ENCODE results near the gene HSPB6.
"Not testable (repeated sequence)": the region's sequence is repeated elsewhere in the genome, so short reads cannot be mapped to it uniquely, and the experiment has no call there.

The HSPB6 gene

DNA sequence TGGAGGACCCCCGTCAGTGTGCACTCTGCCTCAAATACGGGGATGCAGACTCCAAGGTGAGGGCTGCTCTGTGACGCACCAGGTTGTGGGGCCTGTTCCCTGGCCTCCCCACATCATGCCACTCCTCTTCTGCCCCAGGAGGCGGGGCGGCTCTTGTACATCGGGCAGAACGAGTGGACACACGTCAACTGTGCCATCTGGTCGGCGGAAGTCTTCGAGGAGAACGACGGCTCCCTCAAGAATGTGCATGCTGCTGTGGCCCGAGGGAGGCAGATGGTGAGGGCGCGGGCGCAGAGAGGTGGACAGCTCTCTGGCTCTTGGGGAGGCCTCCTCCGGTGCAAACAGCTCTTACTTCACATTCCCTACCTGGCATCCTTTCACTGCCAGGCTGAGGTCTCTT lies 27.8 kb downstream of the HSPB6 start:
- peaks cover 100% of the 10 kb centered on the region for H3K36me3 Mint-ChIP-seq (ENCODE audit: low read depth)
- intact Hi-C loops (cut with micrococcal nuclease), result no loop called here
- no peaks in the 10 kb centered on the region for H3K9me3 Mint-ChIP-seq
- no peak overlapping the region for H3K4me3 Mint-ChIP-seq
- no peaks in the 10 kb centered on the region for H3K27me3 Mint-ChIP-seq
- H3K27ac Mint-ChIP-seq, result no peak overlapping the region
- H3K4me1 Mint-ChIP-seq (ENCODE audit: low read depth), result no peaks in the 10 kb centered on the region

DNA sequence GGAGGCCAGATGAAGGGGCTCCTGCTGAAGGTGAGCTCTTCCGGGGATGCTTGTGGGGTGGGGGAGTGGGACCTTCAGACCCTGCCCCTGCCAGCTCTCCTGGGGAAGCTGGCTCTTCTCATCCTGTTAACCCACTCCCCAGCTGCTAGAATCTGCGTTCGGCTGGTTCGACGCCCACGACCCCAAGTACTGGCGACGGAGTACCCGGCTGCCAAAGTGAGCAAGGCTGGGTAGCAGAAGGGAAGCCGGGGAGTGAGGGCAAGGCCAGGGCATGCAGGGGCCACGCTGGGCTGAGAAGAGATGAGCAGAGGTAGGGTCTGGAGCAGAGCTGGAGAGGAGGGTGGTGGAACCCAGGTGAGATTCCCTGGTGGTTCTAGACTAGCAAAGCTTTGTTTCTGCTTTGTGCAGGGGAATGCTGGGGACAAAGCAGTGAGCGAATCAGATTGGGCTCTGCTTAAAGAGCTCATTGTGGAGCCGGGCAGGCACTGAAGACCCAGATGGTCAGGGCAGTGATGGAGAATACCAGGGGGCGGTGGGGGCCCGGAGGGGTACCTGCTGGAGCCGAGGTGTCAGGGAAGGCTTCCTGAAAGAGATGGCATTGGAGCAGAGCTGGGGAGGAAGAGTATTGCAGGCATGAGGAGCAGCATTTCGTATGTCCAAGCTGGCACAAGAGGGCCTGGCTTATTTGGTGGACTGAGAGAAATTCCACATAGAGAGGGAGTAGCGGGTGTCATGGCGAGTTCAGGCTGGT lies 28.7 kb downstream of the HSPB6 start:
- no peaks in the 10 kb centered on the region for H3K4me1 Mint-ChIP-seq (ENCODE audit: low read depth)
- H3K9me3 Mint-ChIP-seq, result no peaks in the 10 kb centered on the region
- H3K27ac Mint-ChIP-seq, result no peak overlapping the region
- intact Hi-C loops (cut with micrococcal nuclease), result no loop called here
- H3K27me3 Mint-ChIP-seq, result no peaks in the 10 kb centered on the region
- peaks cover 100% of the 10 kb centered on the region for H3K36me3 Mint-ChIP-seq (ENCODE audit: low read depth)
- no peak overlapping the region for H3K4me3 Mint-ChIP-seq

DNA sequence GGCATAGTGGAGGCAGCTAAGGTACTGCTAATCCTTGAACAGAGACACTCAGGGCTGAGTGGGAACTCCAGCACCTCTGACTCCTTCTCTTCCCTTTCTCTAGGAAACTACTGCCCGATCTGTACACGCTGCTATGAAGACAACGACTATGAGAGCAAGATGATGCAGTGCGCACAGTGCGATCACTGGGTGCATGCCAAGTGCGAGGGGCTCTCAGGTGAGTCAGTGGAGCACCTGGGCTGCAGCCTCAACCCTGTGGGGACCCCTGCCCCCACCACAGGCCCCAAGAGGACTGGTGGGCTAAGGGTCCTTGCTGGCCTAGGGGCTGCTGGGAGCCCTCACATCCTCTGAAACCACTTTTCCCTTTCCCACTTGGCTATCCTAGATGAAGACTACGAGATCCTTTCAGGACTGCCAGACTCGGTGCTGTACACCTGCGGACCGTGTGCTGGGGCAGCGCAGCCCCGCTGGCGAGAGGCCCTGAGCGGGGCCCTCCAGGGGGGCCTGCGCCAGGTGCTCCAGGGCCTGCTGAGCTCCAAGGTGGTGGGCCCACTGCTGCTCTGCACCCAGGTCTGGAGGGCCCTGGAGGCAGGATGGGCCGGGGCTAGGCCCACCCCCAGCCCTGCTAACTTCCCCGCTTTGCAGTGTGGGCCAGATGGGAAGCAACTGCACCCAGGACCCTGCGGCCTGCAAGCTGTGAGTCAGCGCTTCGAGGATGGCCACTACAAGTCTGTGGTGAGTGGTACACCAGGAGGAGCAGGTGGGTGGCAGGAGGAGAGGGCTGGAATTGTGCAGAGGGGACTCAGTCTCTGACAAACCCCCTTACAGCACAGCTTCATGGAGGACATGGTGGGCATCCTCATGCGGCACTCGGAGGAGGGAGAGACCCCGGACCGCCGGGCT lies 29.5 kb downstream of the HSPB6 start:
- Mint-ChIP-seq H3K9me3 (no peaks in the 10 kb centered on the region), H3K4me3 (no peak overlapping the region), H3K4me1 (ENCODE audit: low read depth) (no peaks in the 10 kb centered on the region), H3K27ac (no peak overlapping the region), H3K36me3 (ENCODE audit: low read depth) (peaks cover 100% of the 10 kb centered on the region), H3K27me3 (no peaks in the 10 kb centered on the region)
- intact Hi-C loops (cut with micrococcal nuclease), result no loop called here

DNA sequence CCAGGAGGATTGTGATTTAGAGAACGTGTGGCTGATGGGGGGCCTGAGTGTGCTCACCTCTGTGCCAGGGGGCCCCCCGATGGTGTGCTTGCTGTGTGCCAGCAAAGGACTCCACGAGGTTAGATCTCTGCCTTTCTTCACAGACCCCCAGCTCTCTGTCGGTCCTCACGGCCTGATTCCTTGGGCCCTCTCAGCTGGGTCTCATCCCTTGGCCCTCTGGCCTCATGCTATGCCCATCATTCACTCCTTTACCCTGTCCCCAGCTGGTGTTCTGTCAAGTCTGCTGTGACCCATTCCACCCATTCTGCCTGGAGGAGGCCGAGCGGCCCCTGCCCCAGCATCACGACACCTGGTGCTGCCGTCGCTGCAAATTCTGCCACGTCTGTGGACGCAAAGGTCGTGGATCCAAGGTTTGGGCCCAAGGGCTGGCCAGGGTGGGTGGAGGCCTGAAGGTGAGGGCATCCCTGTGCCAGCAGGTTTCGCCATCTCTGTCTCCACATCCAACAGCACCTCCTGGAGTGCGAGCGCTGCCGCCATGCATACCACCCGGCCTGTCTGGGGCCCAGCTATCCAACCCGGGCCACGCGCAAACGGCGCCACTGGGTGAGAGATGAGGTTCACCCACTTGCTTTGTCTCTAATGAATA lies 31.5 kb downstream of the HSPB6 start:
- Mint-ChIP-seq H3K27me3 (no peaks in the 10 kb centered on the region), H3K4me3 (no peak overlapping the region), H3K27ac (no peak overlapping the region), H3K9me3 (no peaks in the 10 kb centered on the region), H3K36me3 (ENCODE audit: low read depth) (peaks cover 100% of the 10 kb centered on the region), H3K4me1 (ENCODE audit: low read depth) (peaks cover 15% of the 10 kb centered on the region)
- intact Hi-C loops (cut with micrococcal nuclease), result no loop called here

DNA sequence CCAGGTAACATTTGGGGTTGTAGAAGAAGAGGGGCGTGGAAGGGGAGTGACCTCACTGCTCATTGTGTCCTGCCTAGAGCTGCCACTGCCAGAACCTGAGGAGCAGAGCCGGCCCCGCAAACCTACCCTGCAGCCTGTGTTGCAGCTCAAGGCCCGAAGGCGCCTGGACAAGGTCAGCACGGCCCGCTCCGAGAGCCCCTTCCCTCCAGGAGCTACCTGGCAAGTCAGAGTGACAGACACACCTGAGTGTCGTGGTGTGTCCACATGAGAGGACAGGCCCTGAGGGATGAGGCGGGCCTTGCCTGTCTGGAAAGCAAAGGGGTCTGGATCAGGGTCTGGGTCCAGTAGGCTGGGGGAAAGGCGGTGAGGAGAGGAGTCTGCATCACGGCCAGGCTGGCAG lies 32.3 kb downstream of the HSPB6 start:
- H3K27ac Mint-ChIP-seq, result no peak overlapping the region
- H3K4me3 Mint-ChIP-seq, result no peak overlapping the region
- peaks cover 21% of the 10 kb centered on the region for H3K4me1 Mint-ChIP-seq (ENCODE audit: low read depth)
- H3K9me3 Mint-ChIP-seq, result no peaks in the 10 kb centered on the region
- intact Hi-C loops (cut with micrococcal nuclease), result no loop called here
- peaks cover 100% of the 10 kb centered on the region for H3K36me3 Mint-ChIP-seq (ENCODE audit: low read depth)
- H3K27me3 Mint-ChIP-seq, result no peaks in the 10 kb centered on the region

DNA sequence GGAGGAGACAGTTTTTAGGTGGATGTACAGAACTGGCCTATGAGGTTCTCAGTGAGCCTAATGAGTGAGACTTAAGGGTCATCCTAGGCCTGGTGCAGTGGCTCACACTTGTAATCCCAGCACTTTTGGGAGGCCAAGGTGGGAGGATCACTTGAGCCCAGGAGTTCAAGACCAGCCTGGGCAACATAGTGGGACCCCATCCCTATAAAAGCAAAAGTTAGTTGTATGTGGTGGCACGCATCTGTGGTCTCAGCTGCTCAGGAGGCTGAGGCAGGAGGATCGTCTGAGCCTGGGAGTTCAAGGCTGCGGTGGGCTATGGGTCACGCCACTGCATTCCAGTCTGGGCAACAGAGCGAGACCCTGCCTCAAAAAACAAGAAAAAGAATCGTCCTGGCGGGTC lies 32.7 kb downstream of the HSPB6 start:
- H3K27ac Mint-ChIP-seq; H3K27me3 Mint-ChIP-seq; intact Hi-C loops (cut with micrococcal nuclease); H3K4me3 Mint-ChIP-seq; H3K9me3 Mint-ChIP-seq: not testable (repeated sequence)
- peaks cover 25% of the 10 kb centered on the region for H3K4me1 Mint-ChIP-seq (ENCODE audit: low read depth)
- H3K36me3 Mint-ChIP-seq (ENCODE audit: low read depth), result peaks cover 100% of the 10 kb centered on the region

DNA sequence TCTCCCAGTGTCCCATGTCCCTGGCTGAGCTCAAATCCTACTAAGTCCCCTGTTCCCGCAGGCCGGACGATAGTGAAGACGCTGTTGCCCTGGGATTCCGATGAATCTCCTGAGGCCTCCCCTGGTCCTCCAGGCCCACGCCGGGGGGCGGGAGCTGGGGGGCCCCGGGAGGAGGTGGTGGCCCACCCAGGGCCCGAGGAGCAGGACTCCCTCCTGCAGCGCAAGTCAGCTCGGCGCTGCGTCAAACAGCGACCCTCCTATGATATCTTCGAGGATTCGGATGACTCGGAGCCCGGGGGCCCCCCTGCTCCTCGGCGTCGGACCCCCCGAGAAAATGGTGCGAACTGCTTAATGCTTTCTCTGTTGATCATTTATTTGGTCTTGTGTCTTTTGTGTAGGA lies 33.2 kb downstream of the HSPB6 start:
- intact Hi-C loops (cut with micrococcal nuclease), result no loop called here
- Mint-ChIP-seq H3K4me1 (ENCODE audit: low read depth) (peaks cover 30% of the 10 kb centered on the region), H3K36me3 (ENCODE audit: low read depth) (peaks cover 95% of the 10 kb centered on the region), H3K9me3 (no peaks in the 10 kb centered on the region), H3K27me3 (no peaks in the 10 kb centered on the region), H3K27ac (no peak overlapping the region), H3K4me3 (no peak overlapping the region)

DNA sequence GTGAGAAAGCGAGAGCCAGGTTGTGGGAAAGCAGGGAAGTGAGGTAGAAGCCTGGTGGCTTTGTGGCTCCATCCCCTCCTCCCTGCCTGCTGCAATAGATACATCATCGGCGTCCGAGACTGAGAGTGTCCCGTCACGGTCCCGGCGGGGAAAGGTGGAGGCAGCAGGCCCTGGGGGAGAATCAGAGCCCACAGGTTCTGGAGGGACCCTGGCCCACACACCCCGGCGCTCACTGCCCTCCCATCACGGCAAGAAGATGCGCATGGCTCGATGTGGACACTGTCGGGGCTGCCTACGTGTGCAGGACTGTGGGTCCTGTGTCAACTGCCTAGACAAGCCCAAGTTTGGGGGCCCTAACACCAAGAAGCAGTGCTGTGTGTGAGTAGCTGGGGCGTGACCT lies 33.9 kb downstream of the HSPB6 start:
- no peak overlapping the region for H3K4me3 Mint-ChIP-seq
- no peaks in the 10 kb centered on the region for H3K27me3 Mint-ChIP-seq
- H3K4me1 Mint-ChIP-seq (ENCODE audit: low read depth), result peaks cover 30% of the 10 kb centered on the region
- H3K9me3 Mint-ChIP-seq, result no peaks in the 10 kb centered on the region
- intact Hi-C loops (cut with micrococcal nuclease), result no loop called here
- H3K36me3 Mint-ChIP-seq (ENCODE audit: low read depth), result peaks cover 87% of the 10 kb centered on the region
- H3K27ac Mint-ChIP-seq, result no peak overlapping the region

DNA sequence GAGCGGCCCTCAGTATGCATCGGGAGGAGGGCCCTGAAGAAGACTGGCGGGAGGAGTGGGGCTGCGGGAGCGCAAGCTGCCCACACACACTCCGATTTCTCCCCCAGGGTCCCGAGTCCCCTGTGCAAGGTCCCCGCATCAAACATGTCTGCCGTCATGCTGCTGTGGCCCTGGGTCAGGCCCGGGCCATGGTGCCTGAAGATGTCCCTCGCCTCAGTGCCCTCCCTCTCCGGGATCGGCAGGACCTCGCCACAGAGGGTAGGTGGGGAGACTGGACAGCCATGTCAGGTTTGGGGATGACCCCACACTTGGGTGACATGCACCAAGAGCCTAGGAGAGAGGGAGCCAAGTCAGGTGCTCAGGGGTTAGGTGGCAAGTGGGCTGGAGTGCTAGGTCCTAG lies 34.4 kb downstream of the HSPB6 start:
- Mint-ChIP-seq H3K9me3 (no peaks in the 10 kb centered on the region), H3K36me3 (ENCODE audit: low read depth) (peaks cover 83% of the 10 kb centered on the region), H3K27ac (no peak overlapping the region), H3K4me3 (no peak overlapping the region), H3K27me3 (no peaks in the 10 kb centered on the region), H3K4me1 (ENCODE audit: low read depth) (peaks cover 30% of the 10 kb centered on the region)
- intact Hi-C loops (cut with micrococcal nuclease), result no loop called here

DNA sequence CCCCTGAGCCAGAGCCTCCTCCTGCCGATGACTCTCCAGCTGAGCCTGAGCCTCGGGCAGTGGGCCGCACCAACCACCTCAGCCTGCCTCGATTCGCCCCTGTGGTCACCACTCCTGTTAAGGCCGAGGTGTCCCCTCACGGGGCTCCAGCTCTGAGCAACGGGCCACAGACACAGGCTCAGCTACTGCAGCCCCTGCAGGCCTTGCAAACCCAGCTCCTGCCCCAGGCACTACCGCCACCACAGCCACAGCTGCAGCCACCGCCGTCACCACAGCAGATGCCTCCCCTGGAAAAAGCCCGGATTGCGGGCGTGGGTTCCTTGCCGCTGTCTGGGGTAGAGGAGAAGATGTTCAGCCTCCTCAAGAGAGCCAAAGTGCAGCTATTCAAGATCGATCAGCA lies 35.5 kb downstream of the HSPB6 start:
- Mint-ChIP-seq H3K4me3 (no peak overlapping the region), H3K36me3 (ENCODE audit: low read depth) (peaks cover 77% of the 10 kb centered on the region), H3K27ac (peak overlapping the region; percentile 24)

DNA sequence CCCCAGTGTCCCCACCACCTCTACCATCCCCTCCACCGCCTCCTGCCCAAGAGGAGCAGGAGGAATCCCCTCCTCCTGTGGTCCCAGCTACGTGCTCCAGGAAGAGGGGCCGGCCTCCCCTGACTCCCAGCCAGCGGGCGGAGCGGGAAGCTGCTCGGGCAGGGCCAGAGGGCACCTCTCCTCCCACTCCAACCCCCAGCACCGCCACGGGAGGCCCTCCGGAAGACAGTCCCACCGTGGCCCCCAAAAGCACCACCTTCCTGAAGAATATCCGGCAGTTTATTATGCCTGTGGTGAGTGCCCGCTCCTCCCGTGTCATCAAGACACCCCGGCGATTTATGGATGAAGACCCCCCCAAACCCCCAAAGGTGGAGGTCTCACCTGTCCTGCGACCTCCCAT lies 36.2 kb downstream of the HSPB6 start:
- Mint-ChIP-seq H3K27ac (peak overlapping the region; percentile 24), H3K36me3 (ENCODE audit: low read depth) (peaks cover 72% of the 10 kb centered on the region)
- intact Hi-C loops (cut with micrococcal nuclease), result no loop called here

More for the DNA sequence above, 35.5 kb downstream of the HSPB6 start:
- H3K27me3 Mint-ChIP-seq, result no peaks in the 10 kb centered on the region
- intact Hi-C loops (cut with micrococcal nuclease), result no loop called here
- no peaks in the 10 kb centered on the region for H3K9me3 Mint-ChIP-seq
- H3K4me1 Mint-ChIP-seq (ENCODE audit: low read depth), result peaks cover 35% of the 10 kb centered on the region

DNA sequence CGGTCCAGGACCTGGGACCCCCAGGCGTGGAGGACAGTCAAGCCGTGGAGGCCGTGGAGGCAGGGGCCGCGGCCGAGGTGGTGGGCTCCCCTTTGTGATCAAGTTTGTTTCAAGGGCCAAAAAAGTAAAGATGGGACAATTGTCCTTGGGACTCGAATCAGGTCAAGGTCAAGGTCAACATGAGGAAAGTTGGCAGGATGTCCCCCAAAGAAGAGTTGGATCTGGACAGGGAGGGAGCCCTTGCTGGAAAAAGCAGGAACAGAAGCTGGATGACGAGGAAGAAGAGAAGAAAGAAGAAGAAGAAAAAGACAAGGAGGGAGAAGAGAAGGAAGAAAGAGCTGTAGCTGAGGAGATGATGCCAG lies 36.7 kb downstream of the HSPB6 start:
- Mint-ChIP-seq H3K4me3 (no peak overlapping the region), H3K9me3 (no peaks in the 10 kb centered on the region), H3K27ac (peak overlapping the region; percentile 16), H3K4me1 (ENCODE audit: low read depth) (peaks cover 44% of the 10 kb centered on the region), H3K27me3 (peaks cover 1% of the 10 kb centered on the region), H3K36me3 (ENCODE audit: low read depth) (peaks cover 66% of the 10 kb centered on the region)
- intact Hi-C loops (cut with micrococcal nuclease), result no loop called here

More for the DNA sequence above, 36.2 kb downstream of the HSPB6 start:
- H3K4me3 Mint-ChIP-seq, result no peak overlapping the region
- no peaks in the 10 kb centered on the region for H3K9me3 Mint-ChIP-seq
- H3K27me3 Mint-ChIP-seq, result peaks cover 1% of the 10 kb centered on the region
- peaks cover 42% of the 10 kb centered on the region for H3K4me1 Mint-ChIP-seq (ENCODE audit: low read depth)

DNA sequence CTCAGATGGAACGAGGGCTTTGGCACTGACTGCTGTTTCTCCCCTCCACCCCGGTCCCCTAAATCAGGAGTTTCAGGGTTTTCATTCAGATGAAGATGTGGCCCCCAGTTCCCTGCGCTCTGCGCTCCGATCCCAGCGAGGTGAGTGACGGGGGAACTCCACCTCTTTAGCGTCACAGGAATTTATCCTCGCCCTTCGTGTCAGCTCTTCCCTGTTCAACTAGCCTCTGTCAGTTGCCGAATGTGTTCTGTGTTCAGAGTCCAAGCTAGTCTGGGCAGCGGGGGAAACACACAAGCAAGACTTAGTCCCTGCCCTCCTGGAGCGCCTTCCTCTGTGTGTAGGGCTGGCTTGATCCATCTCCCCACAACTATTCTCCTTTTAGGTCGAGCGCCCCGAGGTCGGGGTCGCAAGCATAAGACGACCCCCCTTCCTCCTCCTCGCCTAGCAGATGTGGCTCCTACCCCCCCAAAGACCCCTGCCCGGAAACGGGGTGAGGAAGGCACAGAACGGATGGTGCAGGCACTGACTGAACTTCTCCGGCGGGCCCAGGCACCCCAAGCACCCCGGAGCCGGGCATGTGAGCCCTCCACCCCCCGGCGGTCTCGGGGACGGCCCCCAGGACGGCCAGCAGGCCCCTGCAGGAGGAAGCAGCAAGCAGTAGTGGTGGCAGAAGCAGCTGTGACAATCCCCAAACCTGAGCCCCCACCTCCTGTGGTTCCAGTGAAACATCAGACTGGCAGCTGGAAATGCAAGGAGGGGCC lies 37.2 kb downstream of the HSPB6 start:
- intact Hi-C loops (cut with micrococcal nuclease), result no loop called here
- peaks cover 49% of the 10 kb centered on the region for H3K4me1 Mint-ChIP-seq (ENCODE audit: low read depth)
- peak overlapping the region; percentile 81 for H3K4me3 Mint-ChIP-seq
- H3K27ac Mint-ChIP-seq, result peak overlapping the region; percentile 66
- no peaks in the 10 kb centered on the region for H3K9me3 Mint-ChIP-seq
- H3K36me3 Mint-ChIP-seq (ENCODE audit: low read depth), result peaks cover 61% of the 10 kb centered on the region
- peaks cover 5% of the 10 kb centered on the region for H3K27me3 Mint-ChIP-seq
